Ascending aorta (tissue), 2 donors: Measurements from ENCODE around the gene GPS1. TPM values are rescaled to one million over a fixed set of nuclear protein-coding genes. Genes with fewer than 3 reads are reported as not detected.

Source experiments
- DNase-seq, 2 donors: peaks; one replicate each; pipeline ENCODE4 v3.0.0-alpha.2; 2019; ENCODE audit warnings: low spot score in 2 of 2
- H3K27ac ChIP-seq, 2 donors: fragments of 200-600 bp; sonication (generic); one replicate each; pipeline ENCODE4 v1.5.1; 2016 to 2017; ENCODE audit warnings: mild to moderate bottlenecking in 1 of 2
- H3K27me3 ChIP-seq: fragments of 200-600 bp; sonication (generic); one replicate; pipeline ENCODE4 v1.5.1; 2017
- H3K36me3 ChIP-seq, 2 donors: fragments of 200-600 bp; sonication (generic); one replicate each; pipeline ENCODE4 v1.5.1; 2016
- H3K4me1 ChIP-seq, 2 donors: fragments of 200-600 bp; sonication (generic); one replicate each; pipeline ENCODE4 v1.5.1; 2016 to 2017; ENCODE audit warnings: mild to moderate bottlenecking in 1 of 2
- H3K4me3 ChIP-seq, 2 donors: fragments of 200-600 bp; sonication (generic); one replicate each; pipeline ENCODE4 v1.5.1; 2016 to 2017; ENCODE audit warnings: mild to moderate bottlenecking in 1 of 2
- H3K9me3 ChIP-seq, 2 donors: fragments of 200-600 bp; sonication (generic); one replicate each; pipeline ENCODE4 v1.5.1; 2016
- intact Hi-C: fragments of 100-400 bp; cut with DNase I; formaldehyde crosslinking; loops from one replicate; pipeline ENCODE4 v1.15.1; 2023
- total RNA-seq: library from RNA; depleted of rRNA; stranded (reverse); fragments of >200 nt; gene quantifications from one replicate; pipeline ENCODE4 v1.1.0, GENCODE V29; 2016
- TF ChIP-seq, protein P1 (sequence below), 3 experiments: fragments of 200-600 bp in 2 of 3; fragments of 450-650 bp in 1 of 3; sonication (generic) in 2 of 3; IDR thresholded peaks; one replicate each; pipeline ENCODE4 v1.5.1; 2016 to 2019; ENCODE audit warnings: antibody characterized with exemption in 3 of 3, mild to moderate bottlenecking in 1 of 3, moderate library complexity in 1 of 3

GPS1 gene
- total RNA-seq, 1 donor from 2014 or later = 42.1 TPM

DNA sequence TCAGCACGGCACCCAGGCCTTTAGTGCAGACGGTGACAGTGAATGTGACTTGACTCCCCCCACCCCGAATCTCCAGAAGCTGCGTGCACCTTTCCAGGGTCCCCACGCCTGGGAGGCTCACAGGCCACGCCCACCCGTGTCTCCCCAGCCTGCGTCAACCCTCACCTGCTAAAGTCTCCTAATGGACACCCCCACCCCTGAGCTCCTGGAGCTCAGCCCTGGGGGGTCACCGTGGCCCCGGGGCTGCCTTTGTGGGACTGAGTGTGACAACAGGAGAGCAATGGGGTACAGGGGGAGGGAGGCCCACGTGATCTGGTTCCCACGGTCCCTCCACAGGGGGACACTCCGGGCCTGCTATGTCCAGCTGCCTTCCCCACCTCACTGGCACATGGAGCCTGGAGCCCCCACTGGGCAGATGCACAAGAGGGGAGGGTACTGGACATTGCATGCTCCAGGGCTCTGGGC is 53.8 kb downstream of the GPS1 start:
- DNase-seq = no peak
- Histone ChIP-seq H3K27me3 (no peaks in the 10 kb centered on the region), H3K4me3 (no peak overlapping the region), H3K27ac (peak overlapping the region; percentile 71 to 74), H3K4me1 (peaks cover 13 to 16% of the 10 kb centered on the region in 2 donors), H3K36me3 (no peaks in the 10 kb centered on the region), H3K9me3 (no peaks in the 10 kb centered on the region)
- intact Hi-C loops = no loop called here
- TF ChIP-seq, protein P1, sequence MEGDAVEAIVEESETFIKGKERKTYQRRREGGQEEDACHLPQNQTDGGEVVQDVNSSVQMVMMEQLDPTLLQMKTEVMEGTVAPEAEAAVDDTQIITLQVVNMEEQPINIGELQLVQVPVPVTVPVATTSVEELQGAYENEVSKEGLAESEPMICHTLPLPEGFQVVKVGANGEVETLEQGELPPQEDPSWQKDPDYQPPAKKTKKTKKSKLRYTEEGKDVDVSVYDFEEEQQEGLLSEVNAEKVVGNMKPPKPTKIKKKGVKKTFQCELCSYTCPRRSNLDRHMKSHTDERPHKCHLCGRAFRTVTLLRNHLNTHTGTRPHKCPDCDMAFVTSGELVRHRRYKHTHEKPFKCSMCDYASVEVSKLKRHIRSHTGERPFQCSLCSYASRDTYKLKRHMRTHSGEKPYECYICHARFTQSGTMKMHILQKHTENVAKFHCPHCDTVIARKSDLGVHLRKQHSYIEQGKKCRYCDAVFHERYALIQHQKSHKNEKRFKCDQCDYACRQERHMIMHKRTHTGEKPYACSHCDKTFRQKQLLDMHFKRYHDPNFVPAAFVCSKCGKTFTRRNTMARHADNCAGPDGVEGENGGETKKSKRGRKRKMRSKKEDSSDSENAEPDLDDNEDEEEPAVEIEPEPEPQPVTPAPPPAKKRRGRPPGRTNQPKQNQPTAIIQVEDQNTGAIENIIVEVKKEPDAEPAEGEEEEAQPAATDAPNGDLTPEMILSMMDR (IDR thresholded peaks at IDR 0.05) = no peak

DNA sequence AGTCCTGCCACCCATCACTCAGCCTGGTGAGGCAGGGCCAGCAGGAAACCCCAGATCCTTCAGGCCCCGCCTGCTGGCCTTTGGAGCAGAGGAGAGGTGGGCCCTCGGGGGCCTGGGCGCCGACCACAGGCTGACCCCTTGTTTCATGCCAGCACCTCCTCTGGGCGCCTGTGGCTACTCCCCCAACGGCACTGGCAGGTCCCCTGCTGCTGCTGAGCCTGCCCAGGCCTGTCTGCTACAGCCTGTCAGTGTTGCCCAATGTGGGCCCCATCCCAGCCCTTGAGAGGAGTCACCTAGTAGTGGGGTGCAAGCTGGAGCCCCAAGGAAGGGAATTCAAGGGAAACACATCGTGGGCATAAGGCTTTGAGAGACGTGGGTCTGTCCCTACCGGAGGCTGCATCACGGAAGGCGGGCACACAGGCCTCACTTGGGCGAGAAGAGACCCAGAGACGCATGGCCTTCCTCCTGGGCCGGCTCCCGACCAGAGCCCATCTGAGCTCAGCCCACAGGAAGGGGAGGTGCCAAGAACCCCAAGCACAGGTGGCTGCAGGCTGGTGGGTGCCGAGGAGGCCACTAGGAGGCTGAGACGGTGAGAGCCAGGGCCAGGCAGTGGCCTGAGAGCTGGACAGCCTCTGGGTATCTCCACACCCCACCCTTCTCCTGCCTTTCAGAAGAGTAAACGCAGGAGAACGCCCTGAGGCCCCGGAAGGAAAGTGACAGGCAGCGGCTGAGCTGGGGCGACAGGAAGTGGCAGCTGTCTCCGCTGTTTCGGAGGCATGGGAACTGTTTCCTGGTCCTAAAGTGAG is 54.4 kb downstream of the GPS1 start:
- H3K4me3 ChIP-seq = peak overlapping the region in 1 of 2 donors; percentile 20

DNA sequence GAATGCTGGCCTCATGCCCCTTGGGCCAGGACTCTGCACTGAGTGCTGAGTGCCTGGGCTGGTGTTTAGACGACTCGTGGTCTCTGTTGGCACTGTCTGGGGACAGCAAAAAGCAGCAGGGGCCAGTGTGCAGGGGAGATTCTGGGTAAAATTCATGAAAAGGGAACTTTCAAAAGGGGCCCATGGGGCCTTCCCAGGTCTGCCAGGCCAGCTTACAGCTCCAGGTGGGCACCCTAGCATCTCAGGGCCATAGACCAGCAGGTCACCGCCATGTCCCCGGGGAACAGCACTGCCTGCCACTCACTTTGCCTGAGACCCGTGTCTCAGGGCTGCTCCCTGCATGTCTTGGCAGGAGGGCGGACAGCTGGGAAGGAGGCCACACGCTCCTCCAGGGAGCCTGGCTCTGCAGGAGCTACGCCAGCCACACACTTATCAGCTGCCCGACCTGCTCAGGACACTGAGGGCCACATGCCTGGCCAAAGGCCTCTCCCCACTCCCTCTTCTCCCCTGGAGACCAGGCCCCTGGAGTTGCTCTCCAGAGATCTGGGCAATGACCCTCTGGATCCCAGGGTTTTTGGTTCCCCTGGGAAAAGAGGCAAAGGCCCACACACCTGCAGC is 55.1 kb downstream of the GPS1 start:
- Histone ChIP-seq H3K36me3 (no peaks in the 10 kb centered on the region), H3K27me3 (no peaks in the 10 kb centered on the region), H3K4me3 (peak overlapping the region in 1 of 2 donors; percentile 20), H3K9me3 (no peaks in the 10 kb centered on the region), H3K27ac (peak overlapping the region; percentile 71 to 74), H3K4me1 (peaks cover 13 to 16% of the 10 kb centered on the region in 2 donors)
- no peak for DNase-seq
- intact Hi-C loops = no loop called here
- TF ChIP-seq, protein P1 (IDR thresholded peaks at IDR 0.05) = no peak

More for the DNA sequence above, 54.4 kb downstream of the GPS1 start:
- no peak for DNase-seq
- Histone ChIP-seq H3K27me3 (no peaks in the 10 kb centered on the region), H3K27ac (peak overlapping the region; percentile 71 to 74), H3K36me3 (no peaks in the 10 kb centered on the region), H3K9me3 (no peaks in the 10 kb centered on the region), H3K4me1 (peaks cover 13 to 16% of the 10 kb centered on the region in 2 donors)
- intact Hi-C loops = no loop called here
- TF ChIP-seq, protein P1 (IDR thresholded peaks at IDR 0.05) = peak in 1 of 3 experiments; percentile 8

Other genes with a start within 250 kb of the GPS1 start
- gene GCGR, start 247.7 kb upstream of the GPS1 start, total RNA-seq = not detected
- 149 TPM for gene MCRIP1, start 218.6 kb upstream of the GPS1 start, total RNA-seq
- not detected for gene PPP1R27, start 216.8 kb upstream of the GPS1 start, total RNA-seq
- 670 TPM for gene P4HB, start 191.4 kb upstream of the GPS1 start, total RNA-seq
- gene ARHGDIA, start 180.6 kb upstream of the GPS1 start, total RNA-seq = 314 TPM
- gene ALYREF, start 160.3 kb upstream of the GPS1 start, total RNA-seq = 31.8 TPM
- 108 TPM for gene ANAPC11, start 160.2 kb upstream of the GPS1 start, total RNA-seq
- 1.5 TPM for gene NPB, start 149.7 kb upstream of the GPS1 start, total RNA-seq
- gene PCYT2, start 140.5 kb upstream of the GPS1 start, total RNA-seq = 81.1 TPM
- gene SIRT7, start 133.7 kb upstream of the GPS1 start, total RNA-seq = 32.6 TPM
- 28.7 TPM for gene MAFG, start 124.2 kb upstream of the GPS1 start, total RNA-seq
- 31.5 TPM for gene PYCR1, start 114.6 kb upstream of the GPS1 start, total RNA-seq
- not detected for gene MYADML2, start 104.7 kb upstream of the GPS1 start, total RNA-seq
- not detected for gene NOTUM, start 90.7 kb upstream of the GPS1 start, total RNA-seq
- 45.1 TPM for gene ASPSCR1, start 74.3 kb upstream of the GPS1 start, total RNA-seq
- 41.3 TPM for gene CENPX, start 29.0 kb upstream of the GPS1 start, total RNA-seq
- gene LRRC45, start 28.6 kb upstream of the GPS1 start, total RNA-seq = 2.0 TPM
- gene RAC3, start 20.2 kb upstream of the GPS1 start, total RNA-seq = not detected
- gene DCXR, start 14.2 kb upstream of the GPS1 start, total RNA-seq = 160 TPM
- gene RFNG, start 87 bp upstream of the GPS1 start, total RNA-seq = 73.7 TPM
- gene DUS1L, start 13.9 kb downstream of the GPS1 start, total RNA-seq = 111 TPM
- 90.9 TPM for gene FASN, start 46.3 kb downstream of the GPS1 start, total RNA-seq
- 12.8 TPM for gene CCDC57, start 160.9 kb downstream of the GPS1 start, total RNA-seq
- gene SLC16A3, start 177.1 kb downstream of the GPS1 start, total RNA-seq = 253 TPM
- gene CSNK1D, start 221.8 kb downstream of the GPS1 start, total RNA-seq = 86.8 TPM